ENCODE results near the gene HS2ST1.

Gene HS2ST1

DNA sequence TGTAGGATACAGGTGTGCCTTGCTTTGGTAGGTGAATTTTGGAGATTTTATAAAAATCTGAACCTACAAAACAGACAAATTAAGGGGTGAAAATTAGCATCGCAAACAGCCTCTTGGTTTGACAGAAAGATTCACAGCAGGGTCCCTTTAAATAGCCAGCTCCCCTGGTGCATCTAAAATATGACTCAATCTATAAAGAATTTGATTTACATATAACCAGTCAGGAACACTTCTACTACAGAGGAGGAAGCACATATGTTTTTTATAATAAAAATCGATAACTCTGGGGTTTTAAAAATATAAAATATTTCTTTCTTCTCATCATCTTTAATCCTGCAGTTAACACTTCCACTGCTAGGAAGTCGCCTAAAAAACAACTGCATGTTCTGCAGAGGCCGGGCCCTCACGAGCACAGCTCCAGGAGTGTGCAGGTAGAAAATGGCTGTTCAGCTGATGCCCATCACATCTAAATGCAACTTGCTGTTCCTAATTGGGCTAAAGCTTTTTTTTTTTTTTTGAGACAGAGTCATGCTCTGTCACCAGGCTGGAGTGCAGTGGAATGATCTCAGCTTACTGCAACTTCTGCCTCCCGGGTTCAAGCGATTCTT is 203.4 kb downstream of the HS2ST1 start:
- no peak for DNase-seq

DNA sequence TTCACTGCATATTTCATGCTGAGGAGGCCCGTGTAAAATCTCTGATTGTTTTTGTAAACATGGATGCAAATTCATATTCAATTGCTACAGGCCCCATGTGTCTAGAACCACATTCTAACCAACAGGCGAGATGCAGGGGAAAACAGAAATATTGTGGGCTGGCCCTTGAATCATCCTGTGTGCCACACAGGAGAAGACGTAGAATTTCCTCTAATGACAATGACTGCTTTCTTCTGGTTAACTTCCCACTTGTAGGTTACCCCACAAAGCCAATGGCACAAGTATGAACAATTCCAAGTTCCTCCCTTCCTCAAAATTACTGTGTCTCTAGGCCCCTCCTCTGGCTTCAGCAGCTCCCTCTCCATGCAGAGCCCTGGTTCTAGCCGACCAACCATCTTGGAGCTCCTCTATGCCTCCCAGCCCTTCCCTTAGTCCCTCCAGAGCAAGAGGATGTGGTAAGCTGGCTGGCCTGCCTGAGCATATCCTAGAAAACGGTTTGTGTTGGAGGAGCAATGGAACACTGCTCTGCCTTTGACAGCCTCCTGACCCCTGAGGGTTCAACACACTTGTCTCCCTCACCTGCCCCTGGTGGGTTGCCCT is 205.2 kb downstream of the HS2ST1 start:
- no peak for DNase-seq

DNA sequence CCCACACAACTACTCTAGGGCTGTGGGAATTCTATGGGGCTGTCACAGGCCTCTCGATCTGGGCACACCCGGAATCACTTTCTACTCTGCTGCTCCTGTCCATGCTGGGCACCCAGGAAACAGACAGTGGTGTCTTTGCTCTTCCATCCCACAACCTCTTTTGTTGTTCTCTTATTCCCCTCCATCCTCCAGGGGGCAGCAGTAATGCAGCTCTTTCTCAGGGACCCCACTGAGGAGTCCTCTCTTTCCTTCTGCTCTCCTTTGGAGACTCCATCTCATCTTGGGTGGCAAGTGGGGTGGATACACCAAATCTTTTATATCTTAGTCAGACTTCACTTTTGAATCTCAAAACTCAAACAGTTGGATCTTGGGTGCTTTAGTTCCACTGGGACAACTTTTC is 206.3 kb downstream of the HS2ST1 start:
- DNase-seq: no peak

DNA sequence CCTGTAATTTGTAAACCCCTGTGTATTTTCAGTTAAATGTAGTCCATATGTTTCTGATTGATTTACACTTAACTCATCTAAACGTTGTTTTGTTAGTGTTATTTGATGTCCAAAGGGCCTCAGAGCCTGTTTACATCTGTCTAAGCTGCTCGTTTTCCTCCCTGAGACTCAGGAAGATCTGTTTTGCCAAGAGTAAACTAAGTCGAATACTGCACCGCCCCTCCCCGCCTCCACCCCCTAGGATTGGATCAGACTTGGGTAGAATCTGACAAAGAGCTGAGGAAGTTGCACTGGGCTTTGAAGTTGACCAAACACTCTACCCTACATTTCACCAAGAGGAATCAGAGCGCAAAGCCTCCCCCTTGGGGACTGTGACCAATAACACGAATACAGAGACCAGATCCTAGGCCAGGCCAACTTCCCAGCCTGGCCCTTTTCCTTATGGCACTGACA is 207.3 kb downstream of the HS2ST1 start:
- no peak for DNase-seq

DNA sequence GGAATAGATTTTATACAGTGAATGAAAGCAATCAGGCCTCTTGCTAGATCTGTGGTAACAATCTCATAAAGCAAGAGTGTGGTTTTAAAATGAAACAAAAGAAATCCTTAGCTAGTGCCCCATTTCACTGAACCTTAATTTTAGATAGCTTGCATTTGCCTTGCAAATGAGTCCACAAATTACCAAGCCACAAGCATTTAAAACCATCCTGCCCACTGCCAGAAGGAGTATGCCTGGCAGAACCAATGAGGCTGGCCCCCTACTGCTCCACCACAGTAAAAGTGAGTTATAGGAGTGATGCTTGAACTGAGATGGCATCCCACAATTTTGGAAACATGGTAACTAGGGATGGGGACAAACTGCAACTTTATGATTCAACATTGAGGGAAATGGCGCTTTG is 207.8 kb downstream of the HS2ST1 start:
- no peak for DNase-seq

DNA sequence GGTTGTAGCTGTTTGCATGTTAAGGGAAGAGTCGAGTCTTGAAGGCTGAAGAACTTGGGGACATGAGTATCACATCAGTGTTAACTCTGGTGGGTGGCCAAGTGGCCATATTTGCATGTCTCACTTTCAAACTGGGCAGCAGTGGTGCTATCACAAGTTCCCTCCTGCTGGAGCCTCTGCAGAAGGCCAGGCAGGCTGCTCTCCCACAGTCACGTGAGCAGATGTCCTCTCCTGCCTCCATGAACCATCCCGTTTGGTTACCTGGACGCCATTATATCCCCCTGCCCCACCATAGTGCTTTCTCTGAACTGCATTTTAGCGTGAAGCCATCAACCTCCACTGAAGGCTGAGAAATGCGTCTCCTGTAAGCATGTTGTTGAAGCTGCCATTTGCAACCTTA is 209.2 kb downstream of the HS2ST1 start:
- no peak for DNase-seq

DNA sequence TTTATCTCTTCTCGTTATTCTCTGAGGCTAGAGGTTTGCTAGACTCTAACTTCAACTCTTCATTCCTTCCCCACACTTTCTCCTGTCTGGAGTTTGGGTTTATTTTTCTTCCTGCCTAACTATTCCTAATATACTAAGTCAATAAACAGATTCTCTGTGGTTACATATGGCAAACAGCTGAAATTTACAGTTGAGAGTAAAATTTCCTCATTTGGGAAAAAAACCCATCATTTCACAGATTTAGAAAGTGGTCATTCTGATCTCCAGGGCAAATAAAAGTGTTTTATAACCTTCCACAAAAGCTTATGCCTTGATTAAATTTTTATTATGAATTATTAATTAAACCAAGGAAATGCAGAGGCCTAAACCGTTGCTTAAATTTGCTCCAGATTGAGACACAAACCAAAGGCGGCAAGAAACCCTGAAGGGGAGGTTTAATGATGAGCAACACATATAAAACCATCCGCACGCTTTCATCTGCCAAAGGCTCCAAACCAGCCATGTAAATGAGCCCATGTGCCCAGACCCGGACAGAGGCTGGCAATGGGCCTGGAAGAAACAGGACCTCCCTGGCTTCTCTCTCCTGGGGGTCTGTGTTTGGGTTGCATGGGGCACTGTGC is 212.6 kb downstream of the HS2ST1 start:
- no peak for DNase-seq

DNA sequence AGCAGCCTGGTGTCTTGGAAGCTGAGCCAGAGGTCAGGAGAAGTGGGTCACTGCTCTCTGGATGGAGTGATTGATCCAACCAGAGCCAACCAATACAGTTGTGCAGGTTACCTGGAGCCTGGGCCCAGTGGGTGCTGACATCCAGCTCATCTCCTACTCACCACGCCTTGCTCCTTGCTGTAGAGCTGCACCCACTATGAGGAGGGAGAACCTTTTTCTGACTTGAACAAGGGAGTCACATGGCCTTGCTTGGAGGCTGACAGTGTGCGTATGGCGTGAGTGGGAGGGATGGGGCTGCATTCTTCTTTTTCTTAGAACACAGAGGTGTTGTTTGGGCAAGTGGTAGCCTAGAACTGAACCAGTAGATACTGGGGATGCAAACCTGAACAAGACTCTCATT is 213.1 kb downstream of the HS2ST1 start:
- DNase-seq: no peak

DNA sequence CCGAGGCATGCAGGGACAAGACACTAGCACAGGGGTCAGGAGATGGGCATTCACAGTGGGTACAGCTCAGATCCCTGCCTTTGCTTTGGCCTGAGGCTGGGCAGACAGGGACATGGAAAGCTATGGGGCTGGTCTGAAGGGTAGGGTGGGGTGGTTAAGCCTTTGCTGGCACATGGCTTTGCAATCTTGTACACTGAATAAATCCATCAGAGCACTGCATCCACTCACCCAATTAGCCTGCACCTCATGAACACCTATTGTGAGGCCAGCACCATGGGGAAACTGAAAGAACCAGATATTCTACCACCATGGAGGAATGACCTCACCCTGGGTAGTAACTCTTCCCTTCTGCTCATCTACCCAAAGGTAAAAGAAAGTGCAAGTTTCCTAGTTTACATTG is 214.6 kb downstream of the HS2ST1 start:
- DNase-seq: no peak

DNA sequence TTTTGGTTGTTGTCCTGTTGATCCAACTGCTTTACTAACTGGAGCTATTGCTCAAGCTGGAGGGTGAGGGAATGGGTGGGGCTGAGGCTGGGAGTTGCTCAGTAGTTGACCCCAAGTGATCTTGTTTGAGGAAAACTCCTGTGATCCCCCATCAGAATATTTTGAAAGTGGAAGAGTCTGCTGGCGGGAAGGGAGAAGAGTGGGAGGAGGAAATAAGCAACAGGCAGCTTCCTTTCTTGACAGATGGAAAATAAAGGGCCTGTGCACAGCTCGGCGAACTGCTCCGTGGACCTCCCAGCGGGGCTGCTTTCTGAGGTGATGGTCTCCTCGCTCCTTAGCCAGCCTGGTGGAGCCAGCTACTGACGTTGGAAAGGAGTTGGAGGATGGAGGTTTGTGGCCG is 215.2 kb downstream of the HS2ST1 start:
- no peak for DNase-seq

DNA sequence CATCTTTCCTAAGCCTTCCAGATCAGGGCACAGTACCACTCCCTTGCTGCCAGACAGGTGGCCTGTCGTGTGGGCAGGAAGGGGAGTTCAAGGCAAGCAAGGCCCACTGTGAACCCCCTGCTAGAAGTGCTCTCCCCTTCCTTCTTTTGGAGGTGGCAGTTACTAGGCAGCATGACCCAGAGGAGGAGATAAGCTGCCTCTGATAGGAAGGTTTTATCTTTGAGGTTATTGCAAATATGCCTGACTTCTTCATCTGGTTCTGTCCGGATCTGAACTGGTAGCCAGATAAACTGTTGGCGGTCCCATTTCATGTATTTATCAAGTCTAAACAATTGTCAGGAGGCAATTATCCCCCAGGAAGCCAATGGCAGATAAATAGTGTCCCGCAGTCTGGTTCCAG is 216.0 kb downstream of the HS2ST1 start:
- DNase-seq: no peak

DNA sequence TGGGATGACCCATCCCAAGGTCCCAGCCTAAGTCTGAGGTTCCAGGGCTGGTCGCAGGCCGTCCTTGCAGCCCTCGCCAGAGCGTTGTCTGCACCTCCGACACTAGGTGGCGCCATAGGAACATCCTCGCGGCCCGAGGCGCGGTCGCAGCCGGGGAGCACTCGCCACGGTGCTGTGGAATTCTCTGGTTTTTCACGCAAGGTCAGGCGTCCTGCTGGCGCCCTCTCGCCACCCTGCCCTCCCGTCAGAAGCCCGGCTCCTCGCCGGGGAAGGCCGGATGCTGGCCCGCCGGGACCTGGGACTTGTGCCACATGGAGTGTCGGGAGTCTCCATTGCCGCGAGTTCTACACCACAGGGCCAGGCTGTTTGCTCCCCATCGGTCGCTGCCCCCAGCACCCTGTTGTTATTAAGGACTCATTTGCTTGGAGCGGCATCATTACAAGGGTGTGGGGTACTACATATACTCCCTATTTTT is 217.4 kb downstream of the HS2ST1 start:
- peak; percentile 75 for DNase-seq

DNA sequence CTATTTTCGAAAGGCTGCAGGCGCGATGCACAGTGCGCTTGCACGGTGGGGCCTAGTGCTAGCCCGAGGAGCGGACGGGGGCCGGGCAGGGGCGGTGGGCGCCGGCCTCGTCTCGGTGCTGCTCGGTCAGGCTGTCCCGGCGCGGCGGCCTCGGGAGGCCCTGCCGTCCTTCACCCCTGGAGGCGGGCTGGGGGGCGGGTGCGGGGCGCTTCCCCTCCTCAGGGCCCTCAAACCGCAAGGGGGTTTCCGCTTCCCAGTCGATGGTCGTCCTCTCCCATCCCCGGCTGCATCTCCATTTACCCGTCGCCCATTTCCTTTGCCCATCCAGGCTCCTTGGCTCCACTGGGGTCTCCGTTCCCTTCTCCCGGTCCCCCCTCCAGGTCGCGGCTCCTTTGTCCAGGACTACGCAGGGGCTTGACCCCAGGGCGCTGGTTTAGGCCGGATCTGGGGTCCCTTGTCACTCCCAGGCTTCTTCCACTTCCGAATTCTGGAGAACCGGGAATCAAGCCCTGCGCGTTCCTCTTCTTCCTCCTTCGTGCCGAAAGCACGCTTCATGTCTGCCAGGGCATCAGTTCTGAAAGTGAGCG is 217.9 kb downstream of the HS2ST1 start:
- no peak for DNase-seq

DNA sequence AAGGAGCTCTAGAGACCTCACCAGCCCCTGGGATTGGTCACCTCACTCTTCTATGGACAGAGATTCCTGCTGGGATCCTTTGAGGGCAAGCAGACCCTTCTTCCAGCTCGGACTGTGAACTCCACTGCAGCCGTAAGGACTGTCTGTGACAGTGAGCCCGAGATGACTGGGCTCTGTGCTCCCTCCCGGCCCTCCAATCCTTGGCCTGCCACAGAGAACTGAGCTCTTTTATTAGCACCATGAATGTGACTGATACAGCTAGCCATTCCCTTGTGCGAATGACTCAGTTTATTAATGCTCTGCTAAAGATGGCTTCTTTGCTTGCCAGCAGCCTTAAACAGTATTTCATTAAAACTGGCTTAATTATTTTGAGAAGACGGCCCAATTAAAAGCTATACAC is 219.6 kb downstream of the HS2ST1 start:
- DNase-seq: no peak

DNA sequence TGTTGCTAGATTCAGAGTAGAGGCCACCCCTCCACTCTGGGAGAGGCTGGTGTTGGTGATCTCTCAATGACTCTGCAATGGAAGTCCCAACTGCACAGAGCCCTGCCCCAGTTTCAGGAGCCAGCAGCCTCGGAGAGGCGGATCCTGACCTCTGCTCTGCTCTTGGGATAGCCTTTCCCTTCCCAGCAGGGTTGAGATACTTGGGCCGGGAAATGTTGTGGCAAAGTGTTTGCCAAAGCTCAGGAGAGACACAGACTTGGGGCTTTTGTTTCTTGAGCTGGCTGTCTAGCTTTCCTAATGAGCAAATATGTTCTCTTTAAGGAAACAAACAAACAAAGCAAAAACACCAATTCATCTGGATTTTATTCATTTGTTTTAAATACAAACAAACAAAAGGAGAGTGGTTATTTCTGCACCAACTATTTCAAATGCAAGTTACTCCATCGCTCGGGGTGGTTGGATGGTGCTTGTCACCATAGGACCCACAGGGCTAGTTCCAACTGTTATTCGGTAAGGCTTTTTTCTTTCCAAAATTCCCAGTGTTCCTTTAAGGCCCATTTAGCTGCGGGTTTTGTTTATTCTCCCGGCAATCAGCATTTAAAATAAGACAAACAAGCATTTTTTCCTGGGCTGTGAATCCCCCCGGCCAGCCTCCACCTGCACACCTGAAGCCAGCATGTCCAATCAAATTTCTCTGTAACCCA is 220.3 kb downstream of the HS2ST1 start:
- DNase-seq: no peak

DNA sequence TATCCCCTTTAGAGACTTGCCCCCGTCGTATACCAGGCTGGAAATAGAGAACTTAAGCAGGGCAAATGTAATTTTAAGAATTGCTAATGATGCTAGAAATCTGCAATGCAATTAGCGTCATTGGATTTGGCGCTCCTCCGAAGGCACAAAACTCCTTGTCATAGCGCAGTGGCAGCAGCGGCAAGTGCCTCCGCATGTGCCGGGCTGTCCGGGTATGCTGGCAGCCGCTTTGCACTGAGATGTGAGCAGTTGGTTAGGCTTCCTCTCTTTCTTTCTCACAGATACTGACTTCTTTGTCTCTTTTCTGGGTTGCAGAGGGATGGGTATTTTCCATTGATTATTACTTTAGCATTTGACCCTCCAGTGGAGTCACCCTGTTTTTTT is 220.9 kb downstream of the HS2ST1 start:
- DNase-seq: no peak

DNA sequence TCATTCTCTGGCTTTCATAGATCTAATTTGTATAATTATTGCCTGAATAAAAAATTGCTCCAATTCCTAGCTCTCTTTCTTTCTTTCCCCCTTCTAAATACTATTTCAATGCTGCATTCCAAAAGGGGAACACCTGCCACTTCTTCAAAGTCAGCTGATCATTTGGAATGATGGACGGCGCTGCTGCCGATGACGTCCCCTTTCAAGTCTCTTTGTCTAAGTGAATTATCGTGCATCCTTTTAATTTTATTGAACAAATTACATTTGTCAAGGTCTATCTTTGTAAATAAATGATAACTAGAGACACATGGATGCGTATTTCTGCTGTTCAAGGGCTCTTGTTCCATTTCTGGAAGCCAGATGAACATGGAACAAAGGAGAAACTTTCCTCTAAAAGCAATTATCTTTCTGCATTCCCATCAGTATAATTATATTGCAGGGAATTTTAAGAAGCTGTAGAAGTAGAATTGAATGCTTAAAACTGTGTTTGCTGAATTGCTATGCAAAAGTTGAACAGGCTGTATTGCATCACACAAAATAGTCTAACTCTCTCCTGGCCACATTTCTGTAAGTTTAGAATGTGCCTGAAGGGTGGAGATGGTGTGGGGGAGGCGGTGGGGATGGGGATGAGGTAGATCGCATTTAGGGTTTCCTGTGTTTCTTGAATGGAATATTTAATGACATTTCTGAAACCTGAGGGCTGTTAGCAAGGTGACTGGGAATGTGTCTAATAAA is 222.3 kb downstream of the HS2ST1 start:
- DNase-seq: no peak

DNA sequence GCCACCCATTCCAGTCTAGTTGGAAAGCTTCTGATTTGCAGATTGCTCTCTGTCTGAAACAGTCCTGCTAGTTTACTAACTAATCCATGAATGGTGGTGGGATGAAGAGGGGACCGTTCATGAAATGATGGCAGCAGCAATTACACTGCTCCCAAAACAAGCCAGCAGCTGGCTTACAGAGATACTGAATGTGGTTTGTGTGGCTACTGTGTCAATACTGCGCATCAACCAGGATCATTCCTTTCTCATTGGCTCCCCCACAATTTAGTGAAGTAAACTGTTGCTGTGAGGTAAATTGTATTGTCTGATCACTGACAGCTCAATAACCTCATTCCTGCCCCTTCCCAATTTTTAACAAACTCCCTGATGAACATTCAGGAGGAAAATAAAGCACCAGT is 222.9 kb downstream of the HS2ST1 start:
- no peak for DNase-seq

DNA sequence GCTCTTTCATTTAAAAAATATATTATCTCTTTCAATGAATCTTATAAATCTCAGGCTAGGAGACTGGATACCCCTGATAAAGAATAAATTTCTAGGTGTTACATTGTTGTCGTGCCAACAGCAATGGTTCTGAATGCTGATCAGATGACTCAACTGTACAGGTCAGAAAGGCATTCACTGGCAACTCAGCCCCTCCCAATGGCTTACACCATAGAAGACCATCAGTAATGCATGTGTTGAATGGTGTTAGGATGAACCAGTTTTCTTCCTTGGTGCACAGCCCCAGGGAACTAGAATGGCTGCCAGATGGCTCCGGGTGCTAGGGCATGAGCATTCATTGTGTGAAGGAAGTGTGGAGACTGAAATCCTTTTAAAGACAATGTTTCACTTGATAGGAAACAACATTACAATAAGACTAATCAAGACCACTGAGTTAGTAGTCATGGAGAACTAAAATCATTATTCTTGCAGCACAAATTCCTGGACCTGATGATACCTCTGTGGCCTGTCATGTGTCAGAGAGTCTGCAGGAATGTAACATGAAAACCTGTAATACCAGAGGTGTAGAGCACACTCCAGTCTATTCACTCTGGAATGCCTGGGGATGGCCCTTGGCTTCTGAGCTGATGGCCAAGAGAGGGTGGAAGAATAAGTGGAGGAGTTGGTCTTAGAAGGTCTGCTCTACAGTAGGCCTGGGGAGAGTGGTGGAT is 226.6 kb downstream of the HS2ST1 start:
- DNase-seq: peak; percentile 91

DNA sequence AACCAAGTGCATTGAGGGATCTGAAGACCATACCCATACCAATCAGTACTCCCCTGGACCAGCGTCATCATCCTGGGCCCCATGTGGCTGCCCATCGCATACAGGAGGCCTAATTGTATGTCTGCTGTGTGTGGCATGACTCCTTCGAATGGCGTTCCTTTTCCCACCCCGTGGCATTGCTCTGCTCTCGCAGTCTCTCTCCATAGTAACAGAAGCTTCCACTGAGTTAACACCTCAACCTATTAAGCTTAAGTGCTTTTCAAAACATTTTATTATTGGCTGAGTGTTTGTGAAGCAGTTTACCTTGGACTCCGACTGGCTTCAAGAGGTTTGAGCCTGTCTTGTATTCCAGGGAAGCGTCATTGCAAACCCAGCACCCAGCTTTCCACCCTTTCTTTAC is 227.1 kb downstream of the HS2ST1 start:
- DNase-seq: no peak

DNA sequence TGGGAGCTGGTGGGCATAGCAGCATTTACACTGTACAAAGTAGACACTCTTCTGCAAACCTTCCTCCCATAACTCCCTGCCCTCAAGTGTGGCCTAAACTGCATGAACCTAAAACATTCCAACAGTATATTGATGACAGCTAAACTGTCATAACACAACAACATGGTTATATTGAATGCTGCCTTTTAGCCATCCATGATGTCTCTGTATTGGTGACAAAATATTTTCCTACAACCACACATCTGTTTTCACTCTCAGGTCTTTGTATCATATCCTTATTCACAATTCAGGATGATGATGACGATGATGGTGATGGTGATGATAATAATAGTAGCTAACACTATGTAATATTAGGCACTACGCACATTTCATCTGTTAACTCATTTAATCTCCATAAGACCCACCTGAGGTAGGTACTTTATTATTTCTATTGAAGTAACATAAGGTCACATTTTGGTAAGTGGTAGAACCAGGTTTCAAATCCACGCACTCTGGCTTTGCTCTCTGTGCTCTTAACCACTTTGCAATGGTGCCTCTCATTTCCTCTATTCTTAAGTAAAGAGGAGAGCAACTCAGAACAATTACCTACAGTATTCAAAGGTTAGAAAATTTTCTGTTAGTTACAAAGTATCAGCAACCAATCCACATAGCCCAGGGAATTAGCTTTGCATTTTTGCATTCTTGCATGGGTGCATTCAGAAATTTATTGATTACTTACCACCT is 229.1 kb downstream of the HS2ST1 start:
- no peak for DNase-seq
